HCT116 (cell line): ENCODE data around the gene STK32B. TPM values are rescaled to one million over a fixed set of nuclear protein-coding genes. Genes with fewer than 3 reads are reported as not detected.

Experiments
- ATAC-seq: fragments of 200-7000 bp; cut with Tn5 transposase; 2 replicates; pipeline ENCODE4 v1.9.1; 2020; ENCODE audit warnings: mild to moderate bottlenecking, moderate library complexity
- BruUV-seq: library from RNA; stranded (reverse); fragments of 400-500 nt; replicated peaks from 2 replicates; lab custom pipeline; 2021; lab: Mats Ljungman, UMichigan
- CTCF ChIA-PET: fragments of 300-600 bp; sonication (Branson Sonifier 250); formaldehyde crosslinking; loops from one replicate; lab custom pipeline; 2021; ENCODE audit warnings: antibody characterized with exemption; lab: Charles Lee
- POLR2A ChIA-PET: fragments of 300-600, 350-600 bp; sonication (Branson Sonifier 250); formaldehyde crosslinking; loops from one replicate; lab custom pipeline; 2021; ENCODE audit warnings: antibody characterized with exemption; lab: Charles Lee
- RAD21 ChIA-PET, 2 experiments: fragments of 300-600 bp; sonication (Branson Sonifier 250); formaldehyde crosslinking; loops; one replicate each; lab custom pipeline; 2023; ENCODE audit warnings: low total read pairs in 2 of 2; ENCODE audit not compliant: uncharacterized antibody in 2 of 2, unreplicated experiment in 2 of 2, low non-redundant PET in 1 of 2; lab: Charles Lee
- DNase-seq: peaks from one replicate; pipeline ENCODE4 v3.0.0-alpha.2; 2010; ENCODE audit warnings: low read depth, low spot score
- H2AFZ ChIP-seq: fragments of 200-600 bp; shearing (Covaris generic), sonication (generic); 2 replicates; pipeline ENCODE4 v1.6.1; 2017; ENCODE audit warnings: low read depth, mixed run types, mixed read lengths, antibody characterized with exemption, low read length; ENCODE audit not compliant: poor library complexity, severe bottlenecking
- H3K27ac ChIP-seq: 2 replicates; pipeline ENCODE4 v1.5.1; 2012; ENCODE audit warnings: low read depth, low read length
- H3K27me3 ChIP-seq: fragments of 200-600 bp; sonication (generic); 2 replicates; pipeline ENCODE4 v1.6.1; 2016; ENCODE audit warnings: mixed run types, low read length, mixed read lengths; ENCODE audit not compliant: insufficient read depth
- H3K36me3 ChIP-seq, 2 experiments: fragments of 200-500 bp in 1 of 2; fragments of 200-600 bp in 1 of 2; sonication (Bioruptor generic) in 1 of 2; sonication (generic) in 1 of 2; 2 replicates each; pipeline versions ENCODE4 v1.5.1 to v1.6.1; 2014 to 2016; ENCODE audit warnings: low read length in 2 of 2, inconsistent platforms in 1 of 2, mixed read lengths in 1 of 2, mixed run types in 1 of 2; ENCODE audit not compliant: insufficient read depth in 2 of 2, control insufficient read depth in 1 of 2
- H3K4me1 ChIP-seq, 2 experiments: fragments of 200-600 bp in 1 of 2; sonication (generic) in 1 of 2; 2 replicates each; pipeline versions ENCODE4 v1.5.1 to v1.6.1; 2012 to 2017; ENCODE audit warnings: low read length in 2 of 2, inconsistent platforms in 1 of 2, mild to moderate bottlenecking in 1 of 2, mixed read lengths in 1 of 2, mixed run types in 1 of 2, moderate library complexity in 1 of 2; ENCODE audit not compliant: insufficient read depth in 2 of 2, control insufficient read depth in 1 of 2
- H3K4me2 ChIP-seq: fragments of 200-600 bp; sonication (generic); 2 replicates; pipeline ENCODE4 v1.6.1; 2017; ENCODE audit warnings: mixed run types, low read length, mixed read lengths
- H3K4me3 ChIP-seq, 2 experiments: fragments of 200-600 bp in 1 of 2; sonication (generic) in 1 of 2; replicated peaks in 1 of 2; 2 replicates each; pipeline ENCODE4 v1.5.1; 2011 to 2016; ENCODE audit warnings: low read length in 2 of 2, control low read depth in 1 of 2, low read depth in 1 of 2, mild to moderate bottlenecking in 1 of 2, mixed read lengths in 1 of 2, mixed run types in 1 of 2
- H3K79me2 ChIP-seq: fragments of 200-600 bp; sonication (generic); 2 replicates; pipeline ENCODE4 v1.6.1; 2017; ENCODE audit warnings: mild to moderate bottlenecking, mixed run types, low read length, moderate library complexity, mixed read lengths; ENCODE audit not compliant: insufficient read depth
- H3K9ac ChIP-seq: fragments of 200-600 bp; sonication (generic); 2 replicates; pipeline ENCODE4 v1.6.1; 2016; ENCODE audit warnings: low read length, mixed read lengths
- H3K9me2 ChIP-seq: fragments of 200-600 bp; sonication (generic), shearing (Covaris generic); 2 replicates; pipeline ENCODE4 v1.6.1; 2017; ENCODE audit warnings: mixed run types, mild to moderate bottlenecking, moderate library complexity; ENCODE audit not compliant: insufficient read depth
- H3K9me3 ChIP-seq, 2 experiments: fragments of 200-500 bp in 1 of 2; fragments of 200-600 bp in 1 of 2; sonication (Bioruptor generic) in 1 of 2; sonication (generic) in 1 of 2; 2 replicates each; pipeline ENCODE4 v1.6.1; 2014 to 2017; ENCODE audit warnings: low read length in 2 of 2, mixed read lengths in 2 of 2, inconsistent platforms in 1 of 2, low read depth in 1 of 2, mild to moderate bottlenecking in 1 of 2, mixed run types in 1 of 2, moderate library complexity in 1 of 2; ENCODE audit not compliant: control insufficient read depth in 1 of 2, insufficient read depth in 1 of 2
- H4K20me1 ChIP-seq: fragments of 200-600 bp; sonication (generic), shearing (Covaris generic); 2 replicates; pipeline ENCODE4 v1.6.1; 2017; ENCODE audit warnings: mixed run types, mild to moderate bottlenecking, moderate library complexity; ENCODE audit not compliant: insufficient read depth
- CBX3 ChIP-seq: IDR thresholded peaks from 2 replicates; pipeline ENCODE4 v1.6.1; 2012; ENCODE audit warnings: low read depth
- CTCF ChIP-seq, 3 experiments: fragments of 200-600 bp in 1 of 3; sonication (generic) in 1 of 3; IDR thresholded peaks in 2 of 3; conservative IDR thresholded peaks in 1 of 3; 2 replicates each; pipeline ENCODE4 v1.5.1; 2012 to 2017; ENCODE audit warnings: low read depth in 2 of 3, low read length in 2 of 3, antibody characterized with exemption in 1 of 3, borderline replicate concordance in 1 of 3, control low read depth in 1 of 3, mild to moderate bottlenecking in 1 of 3, mixed read lengths in 1 of 3, mixed run types in 1 of 3, moderate library complexity in 1 of 3; ENCODE audit not compliant: insufficient read depth in 1 of 3
- EGR1 ChIP-seq: IDR thresholded peaks from 2 replicates; pipeline ENCODE4 v1.6.1; 2012; ENCODE audit warnings: low read depth
- ELF1 ChIP-seq: IDR thresholded peaks from 2 replicates; pipeline ENCODE4 v1.6.1; 2012; ENCODE audit warnings: low read depth, borderline replicate concordance
- EZH2 ChIP-seq: fragments of 200-600 bp; sonication (generic); IDR thresholded peaks from 2 replicates; pipeline ENCODE4 v1.6.1; 2017; ENCODE audit warnings: antibody characterized with exemption, mixed run types
- FOSL1 ChIP-seq: IDR thresholded peaks from 2 replicates; pipeline ENCODE4 v1.6.1; 2012; ENCODE audit warnings: low read depth
- POLR2AphosphoS5 ChIP-seq: IDR thresholded peaks from 2 replicates; pipeline ENCODE4 v1.6.1; 2011; ENCODE audit warnings: mild to moderate bottlenecking, low read depth, low read length, moderate library complexity
- RAD21 ChIP-seq: IDR thresholded peaks from 2 replicates; pipeline ENCODE4 v1.6.1; 2012; ENCODE audit warnings: low read depth, mild to moderate bottlenecking
- SIN3A ChIP-seq: IDR thresholded peaks from 2 replicates; pipeline ENCODE4 v1.6.1; 2012; ENCODE audit warnings: low read depth
- SRF ChIP-seq: IDR thresholded peaks from 2 replicates; pipeline ENCODE4 v1.6.1; 2012; ENCODE audit warnings: low read depth
- ZBTB33 ChIP-seq: IDR thresholded peaks from 2 replicates; pipeline ENCODE4 v1.6.1; 2011; ENCODE audit warnings: mild to moderate bottlenecking, low read length, moderate library complexity; ENCODE audit not compliant: insufficient replicate concordance; ENCODE audit errors: extremely low read depth
- ZNF274 ChIP-seq: fragments of 200-500 bp; sonication (Bioruptor generic); IDR thresholded peaks from 2 replicates; pipeline ENCODE4 v1.6.1; 2014; ENCODE audit warnings: mild to moderate bottlenecking, low read depth, low read length, inconsistent platforms
- intact Hi-C: fragments of 100-400 bp; cut with micrococcal nuclease; formaldehyde crosslinking; loops from 2 replicates; pipeline ENCODE4 v1.10.0; 2022
- total RNA-seq: library from RNA; stranded (reverse); gene quantifications from one replicate; pipeline ENCODE4 v1.2.1, GENCODE V29; 2021; ENCODE audit not compliant: unreplicated experiment

STK32B gene
- total RNA-seq, 1 experiment from 2014 or later, result not detected

DNA sequence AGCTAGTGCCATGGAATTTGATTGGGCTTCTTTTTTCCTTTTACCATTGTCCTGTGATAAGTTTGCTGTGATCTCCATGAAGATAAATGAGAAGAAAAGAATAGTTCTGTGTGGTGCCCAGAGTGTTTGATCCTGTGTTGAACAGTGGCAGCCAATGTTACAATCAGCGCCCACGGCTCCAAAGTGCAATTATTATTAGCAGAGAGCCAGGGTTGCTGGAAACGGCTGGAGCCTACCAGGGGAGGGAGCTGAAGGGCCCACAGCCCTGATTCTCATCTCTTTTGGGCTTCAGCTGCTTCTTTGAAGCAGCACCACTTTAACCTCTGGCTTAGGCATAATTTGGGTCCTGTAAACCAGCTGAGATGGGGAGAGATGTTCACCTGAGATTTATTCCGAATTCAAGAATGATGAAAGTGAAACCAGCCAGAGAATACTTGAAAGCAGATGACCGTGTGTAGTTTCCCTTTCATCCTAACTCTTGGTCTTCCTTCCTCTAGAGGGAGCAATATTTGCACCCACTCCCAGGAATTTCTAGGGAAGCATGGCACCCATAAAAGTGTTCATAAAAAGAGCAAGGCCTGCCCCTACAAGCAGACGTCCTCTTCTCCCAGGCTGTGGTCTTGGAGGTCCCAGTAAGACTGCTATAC lies 358.8 kb downstream of the STK32B start:
- Histone ChIP-seq H3K4me1 (no peaks in the 10 kb centered on the region), H2AFZ (no peak overlapping the region), H3K9me2 (no peaks in the 10 kb centered on the region), H3K27me3 (peaks cover 9% of the 10 kb centered on the region), H3K79me2 (no peaks in the 10 kb centered on the region), H3K36me3 (no peaks in the 10 kb centered on the region), H3K9ac (no peak overlapping the region), H3K4me2 (peak overlapping the region; percentile 27; the same call in 1 of the 2 replicates), H4K20me1 (no peaks in the 10 kb centered on the region), H3K4me3 (no peak overlapping the region), H3K27ac (no peak overlapping the region), H3K9me3 (no peaks in the 10 kb centered on the region)
- intact Hi-C loops, result no loop called here
- ChIA-PET CTCF (interaction anchor here (0.6 to 2.2 kb wide), 4 partner anchors 10 to 403 kb away, joined by 3 to 10 read pairs (median 4); no protein-coding TSS in a partner anchor), POLR2A (no interaction called here), RAD21 (no interaction called here)
- no peak for DNase-seq
- 0 out of 6 replicates have a peak, but pooled peaks of 2 of the 3 experiments have one; percentile 14 to 18 for TF ChIP-seq CTCF (IDR thresholded peaks at IDR 0.05 in 2 of 3, conservative IDR thresholded peaks at IDR 0.05 in 1 of 3; ENCODE audit: borderline replicate concordance in 1 of 3, insufficient read depth in 1 of 3, low read depth in 2 of 3, low read length in 2 of 3)
- TF ChIP-seq EGR1, result no peak
- BruUV-seq, result no TSS peak
- peak; percentile 65 for ATAC-seq

DNA sequence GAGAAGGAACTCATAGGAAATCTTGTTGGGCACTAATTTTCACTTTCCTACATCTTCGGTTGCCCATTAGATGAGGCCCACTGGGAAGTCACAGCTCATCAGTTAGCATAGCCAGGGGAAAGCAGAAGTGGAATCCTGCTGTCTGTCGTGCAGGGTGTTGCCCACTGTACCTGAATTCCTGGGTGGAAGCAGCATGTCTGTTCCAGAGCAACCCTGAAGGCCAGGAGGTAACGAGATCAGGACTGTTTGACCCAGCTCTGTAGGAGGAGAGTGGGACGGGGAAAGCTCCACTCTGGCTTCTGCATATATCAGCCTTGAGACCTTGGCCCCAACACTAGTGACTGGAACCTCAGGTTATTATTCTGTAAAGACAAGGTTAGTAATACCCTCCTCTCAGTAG lies 361.0 kb downstream of the STK32B start:
- RAD21 ChIA-PET, result no interaction called here
- Histone ChIP-seq H3K4me1 (no peaks in the 10 kb centered on the region), H3K9me2 (no peaks in the 10 kb centered on the region), H3K4me3 (no peak overlapping the region), H3K79me2 (no peaks in the 10 kb centered on the region), H2AFZ (no peak overlapping the region), H3K9ac (no peak overlapping the region), H3K27me3 (peaks cover 16% of the 10 kb centered on the region), H3K9me3 (no peaks in the 10 kb centered on the region; a peak in 1 of 4 replicates), H4K20me1 (no peaks in the 10 kb centered on the region), H3K27ac (no peak overlapping the region), H3K36me3 (no peaks in the 10 kb centered on the region), H3K4me2 (no peak overlapping the region)
- CTCF ChIA-PET, result no interaction called here
- POLR2A ChIA-PET, result no interaction called here
- ATAC-seq (no peak), DNase-seq (no peak)
- BruUV-seq, result no TSS peak
- intact Hi-C loops, result no loop called here
- TF ChIP-seq CBX3, result no peak
- no peak for TF ChIP-seq SRF
- no peak for TF ChIP-seq POLR2AphosphoS5
- TF ChIP-seq ZNF274, result no peak
- no peak for TF ChIP-seq RAD21
- no peak for TF ChIP-seq FOSL1
- TF ChIP-seq ELF1, result no peak
- no peak for TF ChIP-seq EZH2
- no peak for TF ChIP-seq SIN3A
- TF ChIP-seq ZBTB33, result no peak
